Prostate gland (tissue), 2 donors: Measurements from ENCODE around the gene RFX2. TPM values are rescaled to one million over a fixed set of nuclear protein-coding genes. Genes with fewer than 3 reads are reported as not detected.
A peak's percentile ranks its signal among the peaks of the same experiment; 100 is the strongest.

Experiments
- DNase-seq: peaks from one replicate; pipeline ENCODE4 v3.0.0-alpha.2; 2019; ENCODE audit warnings: low spot score
- H3K27ac ChIP-seq, 2 donors: fragments of 200-600 bp; sonication (generic); 2 replicates each; pipeline ENCODE4 v1.5.1; 2017 to 2019
- H3K27me3 ChIP-seq: fragments of 200-600 bp; sonication (generic); replicated peaks from 2 replicates; pipeline ENCODE4 v1.5.1; 2019; ENCODE audit not compliant: insufficient read depth
- H3K36me3 ChIP-seq, 2 donors: fragments of 200-600 bp; sonication (generic); 1 replicate in 1 of 2; 2 replicates in 1 of 2; pipeline versions ENCODE4 v1.5.1 to v1.8.1; 2017 to 2019
- H3K4me1 ChIP-seq: fragments of 200-600 bp; sonication (generic); replicated peaks from 2 replicates; pipeline ENCODE4 v1.5.1; 2019
- H3K4me3 ChIP-seq, 2 donors: fragments of 200-600 bp; sonication (generic); 2 replicates each; pipeline ENCODE4 v1.5.1; 2017 to 2019
- H3K9me3 ChIP-seq: fragments of 200-600 bp; sonication (generic); 2 replicates; pipeline ENCODE4 v1.5.1; 2017
- CTCF ChIP-seq, 4 experiments: fragments of 200-600 bp in 2 of 4; fragments of 450-650 bp in 2 of 4; sonication (generic) in 2 of 4; IDR thresholded peaks; 1 replicate in 3 of 4; 2 replicates in 1 of 4; pipeline ENCODE4 v1.5.1; 2016 to 2019; ENCODE audit warnings: antibody characterized with exemption in 4 of 4, mild to moderate bottlenecking in 2 of 4, moderate library complexity in 2 of 4
- POLR2A ChIP-seq: fragments of 450-650 bp; IDR thresholded peaks from one replicate; pipeline ENCODE4 v1.6.1; 2016; ENCODE audit warnings: antibody characterized with exemption, mild to moderate bottlenecking
- POLR2AphosphoS5 ChIP-seq: sonication (generic); formaldehyde crosslinking; IDR thresholded peaks from one replicate; pipeline ENCODE4 v1.6.1; 2017; ENCODE audit warnings: antibody characterized with exemption
- WGBS: methylation state at CpG from one replicate; pipeline ENCODE4 v1.1.5; 2018; 5-methylcytosine and 5-hydroxymethylcytosine counted together
- intact Hi-C: fragments of 100-400 bp; cut with DNase I; formaldehyde crosslinking; loops from one replicate; pipeline ENCODE4 v1.14.2; 2022
- total RNA-seq, 2 donors: library from RNA; depleted of rRNA; stranded (reverse); fragments of >200 nt; gene quantifications; one replicate each; pipeline ENCODE4 v1.1.0, GENCODE V29; 2016

The RFX2 gene
- total RNA-seq, 2 donors from 2014 or later, result 13.4 to 25.3 TPM

DNA sequence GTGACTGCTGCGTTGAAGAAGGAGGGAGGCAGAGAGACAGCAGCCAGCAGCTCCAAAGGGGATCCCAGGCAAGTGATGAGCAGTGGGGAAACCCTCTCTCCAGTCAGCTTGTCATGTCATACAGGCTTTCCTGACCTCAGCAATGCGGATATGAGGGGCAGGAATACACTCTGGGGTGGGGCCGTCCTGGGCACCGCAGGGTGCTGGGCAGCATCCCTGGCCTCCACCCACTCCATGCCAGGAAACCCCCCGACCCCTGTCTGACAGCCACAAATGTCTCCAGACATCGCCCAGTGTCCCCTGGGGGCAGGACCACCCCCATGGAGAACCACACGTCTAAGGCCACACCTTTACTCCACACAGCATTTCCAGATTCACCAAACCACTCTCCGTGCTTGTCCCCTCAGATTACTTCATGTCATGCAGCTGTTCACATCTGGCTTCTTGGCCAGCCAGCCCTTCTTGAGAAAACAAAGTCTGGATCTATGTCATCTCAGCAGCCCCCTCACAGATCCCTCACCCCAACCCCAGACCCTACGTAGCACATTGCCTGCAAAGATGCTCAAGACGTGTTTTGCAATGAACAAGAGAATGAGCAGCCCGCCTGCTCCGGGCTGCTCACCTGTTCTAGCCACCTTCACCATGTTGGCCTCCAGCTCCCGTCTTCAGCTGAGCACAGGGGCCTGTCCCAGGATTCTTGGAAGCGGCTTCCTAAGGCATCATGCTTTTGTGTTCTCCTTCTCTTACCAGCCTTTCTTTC is 46.5 kb downstream of the RFX2 start:
- WGBS, result 78% methylated on average over 14 of the region's 14 CpGs
- Histone ChIP-seq H3K27me3 (no peaks in the 10 kb centered on the region), H3K9me3 (no peaks in the 10 kb centered on the region), H3K27ac (no peak overlapping the region), H3K36me3 (no peaks in the 10 kb centered on the region), H3K4me3 (no peak overlapping the region), H3K4me1 (no peaks in the 10 kb centered on the region)
- TF ChIP-seq POLR2AphosphoS5 (no peak), POLR2A (no peak), CTCF (IDR thresholded peaks at IDR 0.05) (no peak)
- intact Hi-C loops, result no loop called here
- no peak for DNase-seq

DNA sequence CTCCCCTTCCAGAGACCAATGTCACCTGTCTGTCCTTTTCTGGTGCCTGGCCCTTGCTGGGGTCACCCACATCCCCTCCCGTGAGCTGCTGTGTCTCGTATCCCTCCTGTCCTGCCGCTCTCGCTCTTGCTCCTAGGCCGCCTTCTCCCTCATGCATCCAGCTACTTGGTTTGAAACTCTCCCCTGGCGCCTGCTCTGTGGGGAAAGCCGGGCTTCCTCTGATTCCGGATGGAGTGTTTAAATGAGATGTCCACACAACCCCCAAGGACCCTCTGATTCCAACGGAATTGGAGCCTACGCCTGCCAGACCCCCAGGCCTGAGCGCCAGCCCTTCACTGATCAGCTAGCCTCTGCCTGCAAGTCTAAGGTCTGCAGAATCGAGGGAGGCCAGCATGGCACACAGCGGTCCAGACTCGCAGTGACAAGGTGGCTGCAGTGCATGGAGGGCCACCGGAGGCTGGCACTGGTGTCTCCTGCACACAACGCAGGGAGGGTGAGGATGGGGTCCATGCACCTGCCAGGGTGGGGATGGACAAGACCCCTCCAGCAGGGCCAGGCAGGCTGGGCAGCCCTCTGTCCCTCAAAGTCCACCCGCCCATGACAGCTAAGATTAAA is 47.2 kb downstream of the RFX2 start:
- DNase-seq, result no peak

DNA sequence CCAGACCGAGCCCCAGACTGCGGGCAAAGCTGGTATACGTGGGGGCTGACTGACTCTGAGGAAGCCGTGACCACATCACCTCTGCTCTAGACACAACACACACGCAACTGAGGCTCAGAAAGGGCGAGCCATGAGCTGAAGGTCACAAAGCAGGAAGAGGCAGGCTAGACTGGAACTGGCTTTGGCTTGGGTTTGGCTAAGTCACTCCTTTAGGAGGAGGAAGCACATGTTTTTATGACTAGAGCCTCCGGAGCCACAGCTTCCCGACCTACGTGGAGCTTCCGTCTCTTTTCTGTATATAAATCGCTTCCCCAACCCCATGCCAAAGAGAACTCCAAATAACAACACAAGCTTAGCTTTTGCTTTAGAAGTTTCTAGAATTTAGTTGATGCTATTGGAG is 48.0 kb downstream of the RFX2 start:
- WGBS, result 68% methylated on average over 11 of the region's 11 CpGs
- Histone ChIP-seq H3K9me3 (no peaks in the 10 kb centered on the region), H3K4me1 (no peaks in the 10 kb centered on the region), H3K36me3 (no peaks in the 10 kb centered on the region), H3K27me3 (no peaks in the 10 kb centered on the region), H3K4me3 (no peak overlapping the region), H3K27ac (peak overlapping the region in 1 of 2 donors; percentile 67)
- DNase-seq, result no peak
- intact Hi-C loops, result no loop called here
- TF ChIP-seq CTCF (IDR thresholded peaks at IDR 0.05) (no peak), POLR2A (no peak), POLR2AphosphoS5 (peak; percentile 29)

More for the DNA sequence above, 47.2 kb downstream of the RFX2 start:
- no peaks in the 10 kb centered on the region for H3K9me3 ChIP-seq
- no peaks in the 10 kb centered on the region for H3K4me1 ChIP-seq
- 92% methylated on average over 15 of the region's 17 CpGs for WGBS
- no peak overlapping the region for H3K4me3 ChIP-seq
- TF ChIP-seq POLR2A, result no peak
- TF ChIP-seq CTCF (IDR thresholded peaks at IDR 0.05), result no peak
- no peaks in the 10 kb centered on the region for H3K36me3 ChIP-seq
- no peak overlapping the region for H3K27ac ChIP-seq
- intact Hi-C loops, result no loop called here
- no peaks in the 10 kb centered on the region for H3K27me3 ChIP-seq

DNA sequence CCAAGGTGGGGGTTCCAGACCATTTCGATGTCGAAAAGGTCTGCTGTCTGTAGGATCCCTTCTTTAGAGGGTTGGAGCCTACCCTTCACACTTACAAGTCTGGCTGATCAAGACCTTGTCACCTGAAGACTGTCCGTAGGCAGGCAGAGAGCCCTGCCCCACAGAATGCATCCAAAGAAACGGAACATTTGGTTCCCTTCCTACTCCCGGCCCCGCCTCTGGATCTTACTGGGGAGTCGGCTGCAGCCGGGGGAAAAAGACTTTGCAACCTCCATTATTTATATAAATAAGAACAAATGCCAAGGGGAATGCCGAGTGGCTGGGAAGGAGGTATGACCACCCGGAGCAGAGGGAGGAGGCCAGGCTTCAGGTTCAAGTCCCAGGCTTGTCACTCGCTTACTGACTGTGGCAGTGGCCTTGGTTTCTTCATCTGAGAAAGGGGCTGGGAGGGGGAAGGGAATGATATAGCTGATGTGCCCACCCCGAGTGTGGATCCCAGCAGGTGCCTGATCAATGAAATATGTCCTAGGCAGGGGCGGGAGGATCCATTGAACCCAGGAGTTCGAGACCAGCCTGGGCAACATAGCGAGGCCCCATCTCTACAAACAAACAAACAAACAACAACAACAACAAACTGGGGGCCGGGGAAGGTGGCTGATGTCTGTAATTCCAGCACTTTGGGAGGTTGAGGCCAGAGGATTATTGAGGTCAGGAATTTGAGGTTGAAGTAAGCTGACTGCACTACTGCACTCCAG is 48.7 kb downstream of the RFX2 start:
- Histone ChIP-seq H3K4me1 (no peaks in the 10 kb centered on the region), H3K36me3 (no peaks in the 10 kb centered on the region), H3K27me3 (no peaks in the 10 kb centered on the region), H3K27ac (peak overlapping the region; percentile 62 to 67), H3K9me3 (no peaks in the 10 kb centered on the region), H3K4me3 (no peak overlapping the region)
- WGBS, result 42% methylated on average over 16 of the region's 16 CpGs
- peak; percentile 50 for DNase-seq
- intact Hi-C loops, result no loop called here
- TF ChIP-seq POLR2A, result no peak
- TF ChIP-seq POLR2AphosphoS5, result peak; percentile 50

GRCh38 chr19:6060600-6061375 is 49.5 kb downstream of the RFX2 start:
- no peak overlapping the region for H3K4me3 ChIP-seq

More at GRCh38 chr19:6060600-6061375, 49.5 kb downstream of the RFX2 start:
- DNase-seq, result peak; percentile 57
- no peaks in the 10 kb centered on the region for H3K36me3 ChIP-seq
- TF ChIP-seq POLR2A, result no peak
- TF ChIP-seq CTCF (IDR thresholded peaks at IDR 0.05), result no peak
- TF ChIP-seq POLR2AphosphoS5, result no peak
- intact Hi-C loops, result no loop called here
- H3K9me3 ChIP-seq, result no peaks in the 10 kb centered on the region
- WGBS, result 41% methylated on average over 21 of the region's 21 CpGs
- H3K4me1 ChIP-seq, result no peaks in the 10 kb centered on the region
- H3K27me3 ChIP-seq, result no peaks in the 10 kb centered on the region
- peak overlapping the region; percentile 62 to 67 for H3K27ac ChIP-seq
